Measurements from ENCODE around the gene NEDD4L. TPM values are rescaled to one million over a fixed set of nuclear protein-coding genes. Genes with fewer than 3 reads are reported as not detected.

Gene NEDD4L
- total RNA-seq = 5.7 and 13.0 TPM in 2 replicates

GRCh38 chr18:58043491-58044369 lies at the start of gene NEDD4L:
NEDD4L (plus strand) TSS chr18:58044226; CDS start chr18:58044661, 435 bp downstream.

Other genes starting within 250 kb of the NEDD4L start
- 5.4 and 6.3 TPM in 2 replicates for gene ATP8B1, start 240.9 kb upstream of the NEDD4L start, total RNA-seq